Small intestine (tissue), 16 donors: Measurements from ENCODE around the gene DSG1. TPM values are rescaled to one million over a fixed set of nuclear protein-coding genes. Genes with fewer than 3 reads are reported as not detected.

ENCODE experiments used
- DNase-seq, 2 donors: peaks; one replicate each; pipeline versions ENCODE4 v3.0.0 to v3.0.0-alpha.2; 2013
- FAIRE-seq: peaks from 2 replicates; lab custom pipeline; 2012; peaks lifted over from hg19 to GRCh38; lab: Jason Lieb, UNC
- H3K27ac ChIP-seq, 3 donors: one replicate each; pipeline ENCODE4 v1.5.1; 2013; ENCODE audit warnings: low read length in 2 of 3, mild to moderate bottlenecking in 2 of 3, control low read depth in 1 of 3, inconsistent platforms in 1 of 3, low read depth in 1 of 3, moderate library complexity in 1 of 3
- H3K27me3 ChIP-seq, 3 donors: one replicate each; pipeline ENCODE4 v1.6.1; 2013; ENCODE audit warnings: low read length in 3 of 3, inconsistent platforms in 1 of 3; ENCODE audit not compliant: control insufficient read depth in 3 of 3, insufficient read depth in 3 of 3
- H3K36me3 ChIP-seq, 3 donors: one replicate each; pipeline ENCODE4 v1.6.1; 2013; ENCODE audit warnings: low read length in 3 of 3, inconsistent platforms in 1 of 3, low read depth in 1 of 3, mild to moderate bottlenecking in 1 of 3, moderate library complexity in 1 of 3; ENCODE audit not compliant: control insufficient read depth in 3 of 3, insufficient read depth in 2 of 3
- H3K4me1 ChIP-seq, 3 donors: one replicate each; pipeline ENCODE4 v1.6.1; 2013; ENCODE audit warnings: low read length in 2 of 3, inconsistent platforms in 1 of 3, low read depth in 1 of 3, mild to moderate bottlenecking in 1 of 3, moderate library complexity in 1 of 3; ENCODE audit not compliant: control insufficient read depth in 3 of 3, insufficient read depth in 2 of 3
- H3K4me3 ChIP-seq, 3 donors: one replicate each; pipeline ENCODE4 v1.5.1; 2013; ENCODE audit warnings: low read length in 3 of 3, control low read depth in 1 of 3, inconsistent platforms in 1 of 3, low read depth in 1 of 3, mild to moderate bottlenecking in 1 of 3, moderate library complexity in 1 of 3
- H3K9me3 ChIP-seq, 2 donors: one replicate each; pipeline ENCODE4 v1.6.1; 2013; ENCODE audit warnings: low read depth in 1 of 2, low read length in 1 of 2; ENCODE audit not compliant: control insufficient read depth in 2 of 2, insufficient read depth in 1 of 2
- whole genome bisulfite sequencing, 3 donors: extraction: QIAGEN DNeasy Blood & Tissue Kit; methylation state at CpG; one replicate each; pipeline ENCODE4 v1.1.7; 2013; 5-methylcytosine and 5-hydroxymethylcytosine counted together
- long read RNA-seq, 10 donors: transcript quantifications; one replicate each; lab custom pipeline, GENCODE V29; 2026
- polyA plus RNA-seq, 4 donors: library from polyadenylated mRNA; stranded (reverse) in 3 of 4; unstranded in 1 of 4; fragments of 200-250 nt in 3 of 4; fragments of 120-200 nt in 1 of 4; gene quantifications; one replicate each; pipeline versions ENCODE4 v1.2.1 to v1.2.3, GENCODE V29; 2013
- donor health status: healthy with polysubstance abuse.
- donor health status: control.
- donor health status: control.
- donor health status: Bipolar disorder and iron deficiency.
- donor health status: healthy.

DSG1 gene
- polyA plus RNA-seq, result under 1 TPM in 2 of 4 donors, not detected in 2; 0.03 to 0.13 TPM
- long read RNA-seq, donor 1, result 0 reads
- long read RNA-seq, donor 2, result 0 reads
- long read RNA-seq, donor 3, result 0 reads
- long read RNA-seq, donor 4, result 0 reads
- long read RNA-seq, donor 5, result 0 reads
- long read RNA-seq, donor 6, result 0 reads
- long read RNA-seq, donor 7, result 0 reads
- long read RNA-seq, donor 8, result 0 reads
- long read RNA-seq, donor 9, result 0 reads
- long read RNA-seq, donor 10, result 0 reads

DNA sequence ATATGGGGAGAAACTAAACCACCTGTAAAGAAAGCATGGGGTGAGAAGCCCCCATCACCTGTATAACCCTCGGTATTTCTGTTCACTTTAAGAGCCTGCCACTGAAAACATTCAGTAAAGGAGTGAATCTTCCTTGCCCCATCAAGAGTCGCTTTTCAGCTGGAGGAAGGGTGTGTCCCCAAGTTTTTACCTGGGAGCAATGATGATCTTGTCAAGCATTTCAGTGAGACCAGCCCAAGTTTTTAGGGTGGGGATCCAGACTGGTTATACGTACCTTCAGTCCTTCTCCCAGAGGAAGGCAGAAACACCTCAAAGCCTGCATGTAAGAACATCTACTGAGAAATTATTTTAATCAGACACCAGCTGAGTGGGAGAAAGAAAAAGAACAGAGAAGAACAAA, at the start of gene DSG1:
Gene DSG1 (plus strand): TSS at position 301 of the 400 bp plus-strand sequence. CDS start 141 bp downstream, outside the sequence.
- no peak within 1 kb of the TSS for H3K4me3 ChIP-seq
- no peaks in the 10 kb centered on the region for H3K27me3 ChIP-seq
- H3K36me3 ChIP-seq, result no peaks in the 10 kb centered on the region
- H3K9me3 ChIP-seq, result no peaks in the 10 kb centered on the region
- H3K4me1 ChIP-seq, result no peaks in the 10 kb centered on the region
- 89 to 95% (median 94%) methylated on average over 3 of the region's 3 CpGs for WGBS, 3 donors
- FAIRE-seq, result no peak
- no peak for DNase-seq
- H3K27ac ChIP-seq, result no peak within 1 kb of the TSS

GRCh38 chr18:31268985-31269406, 49.0 kb upstream of the DSG1 start:
- H3K27ac ChIP-seq, result peak overlapping the region in 1 of 3 donors; percentile 44
- H3K4me1 ChIP-seq, result peaks cover 0 to 14% (median 0%) of the 10 kb centered on the region in 3 donors
- DNase-seq (peak; percentile 53 to 55), FAIRE-seq (no peak)
- no peak overlapping the region for H3K4me3 ChIP-seq
- 6 to 30% (median 29%) methylated on average over 1 of the region's 1 CpG for WGBS, 3 donors
- H3K27me3 ChIP-seq, result no peaks in the 10 kb centered on the region
- no peaks in the 10 kb centered on the region for H3K9me3 ChIP-seq
- no peaks in the 10 kb centered on the region for H3K36me3 ChIP-seq

DNA sequence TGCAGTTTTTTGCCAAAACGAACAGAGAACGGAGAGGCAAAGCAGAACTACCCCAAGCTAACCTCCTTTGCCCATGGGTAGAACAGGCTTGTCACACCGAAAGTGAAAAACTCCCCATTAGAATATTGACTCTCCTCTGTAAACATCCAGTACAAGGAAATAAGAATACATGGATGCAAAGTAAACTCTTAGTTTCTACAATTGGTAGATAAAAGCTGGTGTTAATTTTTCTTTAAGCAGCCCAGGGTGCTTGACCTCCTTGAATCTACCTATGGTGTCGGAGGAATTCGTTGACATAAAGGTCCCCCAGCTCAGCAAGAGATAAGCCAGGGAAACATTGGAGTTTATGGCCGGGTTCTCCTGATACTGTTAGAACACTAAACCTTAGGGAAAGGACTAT, 48.4 kb upstream of the DSG1 start:
- H3K27ac ChIP-seq, result peak overlapping the region in 1 of 3 donors; percentile 44
- no peak for FAIRE-seq
- no peaks in the 10 kb centered on the region for H3K27me3 ChIP-seq
- DNase-seq, result peak; percentile 50 to 70
- H3K4me3 ChIP-seq, result no peak overlapping the region
- H3K36me3 ChIP-seq, result no peaks in the 10 kb centered on the region
- H3K4me1 ChIP-seq, result peaks cover 0 to 14% (median 0%) of the 10 kb centered on the region in 3 donors
- 13 to 48% (median 15%) methylated on average over 6 of the region's 6 CpGs for WGBS, 3 donors
- H3K9me3 ChIP-seq, result no peaks in the 10 kb centered on the region

DNA sequence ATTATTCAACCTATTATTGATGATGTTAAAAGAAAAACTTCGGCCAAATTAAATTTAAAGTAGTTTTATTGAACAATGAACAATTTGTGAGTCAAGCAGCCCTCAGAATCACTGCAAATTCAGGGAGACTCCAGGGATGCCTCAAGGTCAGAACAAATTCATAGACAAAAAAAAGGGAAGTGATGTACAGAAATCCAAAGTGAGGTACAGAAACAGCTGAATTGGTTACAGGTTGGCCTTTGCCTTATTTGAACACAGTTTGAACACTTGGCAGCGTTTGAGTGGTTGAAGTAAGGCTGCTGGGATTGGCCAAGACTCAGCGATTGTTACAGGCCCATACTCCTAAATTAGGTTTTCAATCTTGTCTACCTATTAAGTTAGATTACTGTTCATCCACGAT, 47.4 kb upstream of the DSG1 start:
- DNase-seq (no peak), FAIRE-seq (no peak)
- H3K27ac ChIP-seq, result no peak overlapping the region
- no peaks in the 10 kb centered on the region for H3K36me3 ChIP-seq
- H3K4me1 ChIP-seq, result peaks cover 0 to 18% (median 0%) of the 10 kb centered on the region in 3 donors
- no peaks in the 10 kb centered on the region for H3K27me3 ChIP-seq
- 88 to 89% (median 88%) methylated on average over 4 of the region's 4 CpGs for WGBS, 3 donors
- no peak overlapping the region for H3K4me3 ChIP-seq
- H3K9me3 ChIP-seq, result no peaks in the 10 kb centered on the region

- H3K4me1 ChIP-seq, result peaks cover 0 to 18% (median 2%) of the 10 kb centered on the region in 3 donors
- 16 to 48% (median 35%) methylated on average over 5 of the region's 5 CpGs for WGBS, 3 donors
- no peaks in the 10 kb centered on the region for H3K36me3 ChIP-seq
- DNase-seq, result peak in 1 of 2 donors; percentile 51
- no peaks in the 10 kb centered on the region for H3K9me3 ChIP-seq
- H3K27me3 ChIP-seq, result no peaks in the 10 kb centered on the region
- H3K4me3 ChIP-seq, result no peak overlapping the region
- FAIRE-seq, result no peak
- H3K27ac ChIP-seq, result peak overlapping the region in 1 of 3 donors; percentile 4
Observed at GRCh38 chr18:31273812-31274527, 44.0 kb upstream of the DSG1 start.

DNA sequence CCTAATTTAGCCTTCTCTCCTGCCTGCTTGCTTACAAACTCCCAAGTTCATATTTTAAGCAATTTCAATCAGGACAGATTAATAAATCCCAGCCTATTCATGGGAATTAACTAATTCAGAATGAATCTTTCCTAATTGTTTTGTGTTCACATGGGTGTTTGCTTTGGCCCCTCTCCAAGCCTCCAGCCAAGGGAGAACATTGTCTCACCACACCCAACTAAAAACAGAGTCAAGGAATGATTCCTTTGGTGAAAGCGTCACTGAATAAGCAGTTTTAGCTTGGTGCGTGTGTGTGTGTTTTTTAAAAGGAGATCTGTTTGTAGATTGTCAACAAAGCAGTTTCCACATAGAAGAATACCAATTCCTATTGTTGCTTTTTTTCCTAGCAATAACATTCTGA, 43.0 kb upstream of the DSG1 start:
- Histone ChIP-seq H3K9me3 (no peaks in the 10 kb centered on the region), H3K4me3 (no peak overlapping the region), H3K27me3 (no peaks in the 10 kb centered on the region), H3K27ac (no peak overlapping the region), H3K4me1 (peaks cover 0 to 18% (median 2%) of the 10 kb centered on the region in 3 donors), H3K36me3 (no peaks in the 10 kb centered on the region)
- peak in 1 of 2 donors; percentile 61 for DNase-seq
- 12 to 35% (median 23%) methylated on average over 2 of the region's 2 CpGs for WGBS, 3 donors
- FAIRE-seq, result no peak

DNA sequence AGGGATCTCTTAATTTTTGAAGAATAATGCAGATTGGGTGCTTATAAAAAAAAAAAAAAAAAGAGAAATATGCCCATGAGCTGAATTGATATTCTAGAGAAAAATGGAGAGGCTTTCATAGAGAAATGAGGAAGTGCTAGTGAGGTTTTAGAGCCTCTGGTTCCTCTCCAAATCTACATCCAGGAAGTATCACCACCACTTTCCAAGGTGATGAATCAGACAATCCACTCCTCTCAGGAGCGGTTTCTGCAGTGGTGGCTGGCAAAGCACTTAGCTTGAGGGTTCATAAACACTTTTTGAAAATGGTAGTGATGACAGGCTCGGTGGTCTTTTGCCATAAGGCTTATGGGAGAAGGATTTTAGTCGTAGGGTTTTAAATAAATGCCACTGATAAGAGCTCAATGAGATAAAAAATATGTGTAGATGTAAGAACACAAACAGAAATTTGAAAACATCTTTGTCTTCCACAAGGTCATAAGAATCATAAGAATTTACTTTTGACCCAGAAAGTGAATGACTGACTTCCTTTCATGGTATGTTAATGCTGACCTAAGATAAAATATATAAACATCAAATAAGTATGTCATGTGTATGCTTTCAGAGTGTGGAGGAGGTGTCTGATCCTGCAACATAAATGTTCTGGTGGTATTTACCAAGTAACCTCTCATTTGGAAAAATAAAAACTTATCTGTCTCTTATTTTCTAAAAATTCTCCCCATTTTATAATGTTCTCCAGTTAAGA, 42.1 kb upstream of the DSG1 start:
- Histone ChIP-seq H3K4me1 (peaks cover 0 to 18% (median 2%) of the 10 kb centered on the region in 3 donors), H3K27me3 (no peaks in the 10 kb centered on the region), H3K9me3 (no peaks in the 10 kb centered on the region), H3K27ac (no peak overlapping the region), H3K4me3 (no peak overlapping the region), H3K36me3 (no peaks in the 10 kb centered on the region)
- DNase-seq, result peak in 1 of 2 donors; percentile 57
- 13 to 30% (median 21%) methylated on average over 3 of the region's 3 CpGs for WGBS, 3 donors
- no peak for FAIRE-seq

DNA sequence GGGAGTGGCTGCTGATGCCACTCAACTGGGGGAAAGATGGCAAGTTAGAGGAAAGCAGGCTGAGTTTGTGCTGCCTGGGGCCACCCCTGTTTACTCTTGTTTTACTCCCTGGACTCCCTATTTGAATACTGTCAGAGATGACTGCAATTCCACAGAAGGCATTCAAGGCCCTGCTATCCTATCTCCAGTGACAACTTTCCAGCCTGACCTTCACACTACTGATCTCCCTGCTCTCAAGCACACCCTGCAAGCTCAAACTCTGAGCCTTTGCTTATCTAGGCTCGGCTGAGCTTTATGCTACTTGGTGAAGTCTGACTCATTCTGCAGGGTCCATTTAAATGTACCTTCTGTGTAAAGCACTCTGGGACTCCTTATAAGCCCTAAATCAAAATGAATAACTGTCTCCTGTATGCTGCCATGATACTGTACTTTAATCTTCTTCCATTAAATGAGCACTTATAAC, 39.3 kb upstream of the DSG1 start:
- Histone ChIP-seq H3K27ac (peak overlapping the region; percentile 6 to 69 (median 30)), H3K4me1 (peaks cover 0 to 17% (median 2%) of the 10 kb centered on the region in 3 donors), H3K4me3 (no peak overlapping the region), H3K36me3 (no peaks in the 10 kb centered on the region), H3K27me3 (no peaks in the 10 kb centered on the region), H3K9me3 (no peaks in the 10 kb centered on the region)
- WGBS, 3 donors, result 4 to 57% (median 23%) methylated on average over 1 of the region's 1 CpG
- FAIRE-seq (peak; percentile 19), DNase-seq (peak; percentile 89 to 98)
